Kidney (tissue), 14 donors: Measurements from ENCODE around the gene FHAD1. TPM values are rescaled to one million over a fixed set of nuclear protein-coding genes. Genes with fewer than 3 reads are reported as not detected.
A peak's percentile ranks its signal among the peaks of the same experiment; 100 is the strongest.
"Not testable (repeated sequence)": the region's sequence is repeated elsewhere in the genome, so short reads cannot be mapped to it uniquely, and the experiment has no call there.

ENCODE experiments used
- DNase-seq, 5 donors: peaks; one replicate each; pipeline ENCODE4 v3.0.0-alpha.2; 2013 to 2020
- FAIRE-seq: peaks from 2 replicates; lab custom pipeline; 2012; peaks lifted over from hg19 to GRCh38; lab: Jason Lieb, UNC
- H3K27ac ChIP-seq, 2 donors: one replicate each; pipeline ENCODE4 v1.7.0; 2013; ENCODE audit warnings: low read depth in 2 of 2, low read length in 2 of 2, inconsistent platforms in 1 of 2
- H3K27me3 ChIP-seq: one replicate; pipeline ENCODE4 v1.7.1; 2013; ENCODE audit warnings: low read length, inconsistent platforms; ENCODE audit not compliant: control insufficient read depth, insufficient read depth
- H3K36me3 ChIP-seq, 3 donors: one replicate each; pipeline versions ENCODE4 v1.7.0 to v1.7.1; 2013; ENCODE audit warnings: low read length in 3 of 3, control low read depth in 1 of 3, inconsistent platforms in 1 of 3; ENCODE audit not compliant: insufficient read depth in 3 of 3, control insufficient read depth in 2 of 3
- H3K4me1 ChIP-seq, 3 donors: one replicate each; pipeline versions ENCODE4 v1.7.0 to v1.7.1; 2013; ENCODE audit warnings: low read length in 3 of 3, inconsistent platforms in 1 of 3, low read depth in 1 of 3; ENCODE audit not compliant: control insufficient read depth in 2 of 3, insufficient read depth in 2 of 3
- H3K4me3 ChIP-seq, 3 donors: one replicate each; pipeline versions ENCODE4 v1.7.0 to v1.8.1; 2013; ENCODE audit warnings: low read length in 3 of 3, control low read depth in 1 of 3, inconsistent platforms in 1 of 3
- H3K9ac ChIP-seq, 3 donors: one replicate each; pipeline versions ENCODE4 v1.7.0 to v1.7.1; 2013; ENCODE audit warnings: low read length in 3 of 3, control low read depth in 1 of 3, inconsistent platforms in 1 of 3
- H3K9me3 ChIP-seq, 3 donors: one replicate each; pipeline versions ENCODE4 v1.7.0 to v1.7.1; 2013; ENCODE audit warnings: low read length in 3 of 3, control low read depth in 1 of 3, inconsistent platforms in 1 of 3; ENCODE audit not compliant: control insufficient read depth in 2 of 3, insufficient read depth in 1 of 3
- CTCF ChIP-seq: IDR thresholded peaks from 3 replicates; pipeline ENCODE4 v1.5.1; 2012; ENCODE audit warnings: mild to moderate bottlenecking, moderate library complexity, borderline replicate concordance; ENCODE audit not compliant: insufficient read depth; ENCODE audit errors: extremely low read depth
- intact Hi-C: fragments of 100-400 bp; cut with DNase I; formaldehyde crosslinking; loops from one replicate; pipeline ENCODE4 v1.11.1; 2022
- polyA plus RNA-seq: library from polyadenylated mRNA; stranded (reverse); fragments of 350-450 nt; fragmentation: Illumina TruSeq; extraction: RNeasy Lipid Tissue Mini Kit (QIAGEN cat#74804); gene quantifications from one replicate; pipeline ENCODE4 v1.2.3, GENCODE V29; 2014; ENCODE audit warnings: low read depth, low replicate concordance; ENCODE audit not compliant: insufficient read depth
- total RNA-seq: library from RNA; stranded (reverse); fragmentation: NEBNext Ultra II Directional; extraction: Animal tissue kit (Norgen Biotek cat#: 25700); gene quantifications from one replicate; pipeline ENCODE4 v1.2.1, GENCODE V29; 2021
- donor health status: control.
- donor health status: control.
- donor health status: control.
- donor health status: control.
- donor health status: control.
- donor health status: DM: yes; HTN: yes; CAD: no.
- donor health status: Normal renal cell carcinoma (clear cell type).

The FHAD1 gene
- total and polyA plus RNA-seq, 2 donors from 2014 or later: 0.84 to 4.2 TPM

DNA sequence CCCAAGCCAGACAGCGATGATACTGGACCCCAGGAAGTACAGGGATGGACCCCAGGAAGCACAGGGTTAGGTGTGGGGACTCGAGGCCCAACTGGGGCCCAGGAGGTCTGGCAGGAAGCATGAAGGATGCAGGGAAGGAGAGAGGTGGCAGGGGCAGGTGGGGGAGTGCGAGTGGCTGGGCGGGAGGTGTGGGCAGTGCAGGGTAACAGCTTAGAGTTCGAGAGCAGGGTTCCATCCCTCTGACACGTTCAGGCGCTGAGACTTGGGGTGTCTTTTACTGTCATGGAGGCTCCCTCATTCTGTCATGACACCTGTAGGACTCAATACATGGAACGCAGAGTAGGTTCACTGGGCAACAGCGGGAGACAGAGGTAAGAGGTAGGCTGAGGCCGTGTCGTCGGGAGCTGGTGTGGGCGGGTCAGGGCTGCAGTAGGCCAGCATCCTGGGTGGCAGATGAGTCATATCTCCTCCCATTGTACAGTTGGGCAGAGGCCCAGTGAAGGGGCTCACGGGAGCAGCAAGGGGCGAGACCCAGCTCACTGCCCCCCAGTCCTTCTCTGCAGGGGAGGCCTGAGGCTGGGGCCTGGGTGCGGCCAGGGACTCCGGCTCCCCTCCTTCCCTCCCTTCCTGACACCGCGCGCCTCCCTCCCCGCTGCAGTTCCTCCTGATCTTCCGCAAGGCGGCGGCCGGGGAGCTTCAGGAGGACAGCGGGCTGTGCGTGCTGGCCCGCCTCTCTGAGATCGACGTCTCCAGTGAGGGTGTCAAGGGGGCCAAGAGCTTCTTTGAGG is 179.7 kb downstream of the FHAD1 start:
- TF ChIP-seq CTCF: no peak
- no peak for FAIRE-seq
- H3K4me1 ChIP-seq: no peaks in the 10 kb centered on the region
- intact Hi-C loops: loop anchor here (10.0 kb wide), 1 partner anchor 302 kb away; no protein-coding TSS in a partner anchor
- H3K9me3 ChIP-seq: no peaks in the 10 kb centered on the region
- H3K4me3 ChIP-seq: no peak overlapping the region
- no peaks in the 10 kb centered on the region for H3K27me3 ChIP-seq
- no peak overlapping the region for H3K27ac ChIP-seq
- no peak overlapping the region for H3K9ac ChIP-seq
- peaks cover 0 to 4% (median 0%) of the 10 kb centered on the region in 3 donors for H3K36me3 ChIP-seq
- DNase-seq: peak in 1 of 5 donors; percentile 38

DNA sequence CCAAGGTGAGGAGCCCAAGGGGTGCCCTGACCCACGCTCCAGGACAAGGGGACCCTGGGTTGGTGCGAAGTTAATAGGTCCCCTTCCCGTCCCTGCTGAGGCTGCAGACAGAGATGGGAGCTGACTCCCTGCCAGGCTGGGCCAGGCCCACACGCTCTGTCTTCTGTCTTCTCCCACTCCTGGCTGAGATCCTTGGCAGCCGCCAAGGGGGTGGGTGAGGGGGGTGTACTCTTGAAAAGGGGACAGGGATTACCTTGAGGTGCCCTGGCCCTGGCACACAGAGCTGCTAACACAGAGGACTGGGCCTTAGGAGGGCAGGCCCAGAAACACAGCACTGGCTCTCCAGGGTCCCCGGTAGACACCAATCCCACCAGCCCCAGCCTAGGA is 180.2 kb downstream of the FHAD1 start:
- H3K9me3 ChIP-seq: no peaks in the 10 kb centered on the region
- no peak overlapping the region for H3K9ac ChIP-seq
- TF ChIP-seq CTCF: no peak
- DNase-seq (no peak), FAIRE-seq (no peak)
- peaks cover 0 to 4% (median 0%) of the 10 kb centered on the region in 3 donors for H3K36me3 ChIP-seq
- H3K27me3 ChIP-seq: no peaks in the 10 kb centered on the region
- no peak overlapping the region for H3K4me3 ChIP-seq
- no peaks in the 10 kb centered on the region for H3K4me1 ChIP-seq
- H3K27ac ChIP-seq: no peak overlapping the region
- intact Hi-C loops: loop anchor here (10.0 kb wide), 1 partner anchor 302 kb away; no protein-coding TSS in a partner anchor

GRCh38 chr1:15428252-15428651 is 181.2 kb downstream of the FHAD1 start:
- not testable (repeated sequence) for FAIRE-seq, H3K36me3 ChIP-seq, H3K4me3 ChIP-seq, H3K27ac ChIP-seq, H3K9ac ChIP-seq, DNase-seq, H3K27me3 ChIP-seq, H3K9me3 ChIP-seq, H3K4me1 ChIP-seq
- intact Hi-C loops: loop anchor here (10.0 kb wide), 1 partner anchor 303 kb away; no protein-coding TSS in a partner anchor

- Histone ChIP-seq H3K27me3 (no peaks in the 10 kb centered on the region), H3K27ac (no peak overlapping the region), H3K4me3 (no peak overlapping the region), H3K9ac (no peak overlapping the region), H3K36me3 (peaks cover 0 to 4% (median 0%) of the 10 kb centered on the region in 3 donors), H3K9me3 (no peaks in the 10 kb centered on the region), H3K4me1 (no peaks in the 10 kb centered on the region)
- intact Hi-C loops: loop anchor here (10.0 kb wide), 1 partner anchor 304 kb away; no protein-coding TSS in a partner anchor
- FAIRE-seq (no peak), DNase-seq (no peak)
- no peak for TF ChIP-seq CTCF
Observed at GRCh38 chr1:15428815-15429435, 181.9 kb downstream of the FHAD1 start.
